ENCODE data around the gene SHROOM4.

Gene SHROOM4

GRCh38 chrX:50776248-50776647 is 37.7 kb downstream of the SHROOM4 start:
- DNase-seq, result no peak

DNA sequence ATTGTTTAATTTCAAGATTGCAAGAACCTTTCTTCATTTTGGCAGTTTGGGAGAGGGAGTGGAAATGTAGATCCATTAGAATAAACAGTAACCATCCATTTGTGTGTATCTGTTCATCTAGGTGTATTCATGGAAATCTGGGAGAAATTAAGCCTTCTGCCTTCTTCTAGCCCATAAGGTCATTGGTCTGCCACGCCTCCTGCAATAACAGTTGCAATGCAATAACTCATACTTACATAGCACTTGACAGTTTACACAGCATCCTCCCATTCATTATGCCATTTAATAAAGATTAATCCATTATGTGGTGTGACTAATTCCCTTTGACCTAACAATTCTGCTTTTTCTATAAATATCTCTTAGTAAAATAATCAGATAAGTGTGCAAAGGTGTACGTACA is 42.6 kb downstream of the SHROOM4 start:
- no peak for DNase-seq

GRCh38 chrX:50770702-50771101 is 43.3 kb downstream of the SHROOM4 start:
- DNase-seq, result no peak

DNA sequence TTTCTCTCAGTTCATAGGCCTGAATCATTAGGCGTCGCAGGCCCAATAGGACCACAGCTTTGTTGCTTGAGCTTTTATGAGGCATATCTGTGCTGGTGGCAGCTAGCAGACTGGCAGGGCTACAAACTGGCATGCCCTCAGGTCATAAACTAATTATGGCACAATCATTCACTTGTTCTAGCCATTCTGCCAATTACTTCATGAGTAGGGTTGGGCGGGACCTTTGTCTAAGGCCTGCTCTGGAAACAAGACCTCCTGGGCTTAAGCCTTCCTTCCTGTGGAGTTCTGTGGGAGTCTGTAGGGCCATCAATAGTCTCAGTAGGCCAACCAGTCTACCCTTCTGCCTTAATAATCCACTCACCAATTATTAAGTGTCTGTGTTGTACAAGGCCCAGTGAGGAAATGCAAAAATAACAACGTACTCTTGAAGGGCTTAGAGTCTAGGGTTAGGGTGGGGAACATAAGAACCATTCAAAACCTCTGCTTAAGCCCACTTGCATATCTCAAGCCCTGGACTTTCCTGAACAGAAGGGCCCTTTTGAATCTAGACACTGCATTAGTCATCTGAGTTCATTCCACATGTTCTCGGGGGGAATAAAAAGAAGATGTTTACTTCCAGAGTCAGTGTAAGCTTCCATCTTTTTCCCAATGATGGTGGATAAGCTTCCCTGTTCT is 44.5 kb downstream of the SHROOM4 start:
- no peak for DNase-seq

- no peak for DNase-seq
These were observed 45.2 kb downstream of the SHROOM4 start for GRCh38 chrX:50768801-50769200.

DNA sequence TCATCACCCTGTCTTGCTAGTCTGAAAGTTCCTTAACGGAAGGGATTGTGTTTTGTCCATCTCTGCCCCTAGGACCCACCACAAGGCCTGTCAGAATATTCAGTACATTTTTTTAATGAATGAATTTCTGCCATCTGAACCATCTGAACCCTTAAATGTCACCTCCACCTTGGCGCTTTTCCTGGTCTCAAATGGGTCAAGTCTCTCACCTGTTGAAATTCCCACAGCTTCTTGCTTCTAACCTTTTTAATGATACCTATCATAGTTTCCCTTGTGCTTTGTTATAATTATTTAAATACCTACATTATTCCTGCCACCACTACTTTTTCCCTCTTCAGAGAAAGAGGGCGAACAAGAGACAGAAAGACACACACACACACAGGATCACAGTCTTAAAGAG is 48.0 kb downstream of the SHROOM4 start:
- no peak for DNase-seq

DNA sequence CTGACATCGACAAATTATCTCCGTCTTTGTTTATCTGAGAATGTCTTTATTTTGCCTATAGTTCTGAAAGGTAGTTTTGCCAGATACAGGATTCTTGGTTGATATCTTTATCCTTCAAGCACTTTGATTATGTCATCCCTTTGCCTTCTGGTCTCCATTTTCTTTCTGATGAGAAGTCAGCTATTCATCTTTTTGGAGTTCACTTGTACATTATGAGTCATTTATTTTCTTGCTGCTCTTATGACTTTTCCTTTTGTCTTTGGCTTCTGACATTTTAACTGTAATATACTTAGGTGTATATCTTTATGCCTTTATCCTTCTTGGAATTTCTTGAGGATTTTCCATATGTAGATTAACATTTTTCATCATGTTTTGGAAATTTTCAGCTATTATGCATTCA is 51.4 kb downstream of the SHROOM4 start:
- DNase-seq, result no peak

- DNase-seq, result no peak
These were observed 57.7 kb downstream of the SHROOM4 start for GRCh38 chrX:50756276-50756675.

DNA sequence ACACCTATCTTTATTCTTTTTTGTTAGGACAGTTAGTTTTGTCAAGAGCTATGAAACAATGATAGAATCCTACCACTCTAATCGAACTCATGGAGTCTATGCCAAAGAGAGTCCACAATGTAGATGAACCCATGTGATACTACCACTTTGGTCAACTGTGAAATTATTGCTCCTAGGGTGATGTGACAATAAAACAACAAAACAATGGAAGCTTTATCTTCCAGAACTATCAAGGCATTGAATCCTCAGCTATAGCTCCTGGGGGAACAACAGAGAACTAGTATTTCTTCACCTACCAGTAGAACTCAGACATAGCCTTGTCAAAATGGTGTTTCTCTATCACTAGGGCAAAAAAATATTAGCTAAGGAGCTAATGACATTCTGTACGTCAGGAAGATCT is 62.9 kb downstream of the SHROOM4 start:
- no peak for DNase-seq

- no peak for DNase-seq
These were observed 66.5 kb downstream of the SHROOM4 start for GRCh38 chrX:50747471-50747900.

- DNase-seq, result no peak
These were observed 77.3 kb downstream of the SHROOM4 start for GRCh38 chrX:50736656-50737055.

DNA sequence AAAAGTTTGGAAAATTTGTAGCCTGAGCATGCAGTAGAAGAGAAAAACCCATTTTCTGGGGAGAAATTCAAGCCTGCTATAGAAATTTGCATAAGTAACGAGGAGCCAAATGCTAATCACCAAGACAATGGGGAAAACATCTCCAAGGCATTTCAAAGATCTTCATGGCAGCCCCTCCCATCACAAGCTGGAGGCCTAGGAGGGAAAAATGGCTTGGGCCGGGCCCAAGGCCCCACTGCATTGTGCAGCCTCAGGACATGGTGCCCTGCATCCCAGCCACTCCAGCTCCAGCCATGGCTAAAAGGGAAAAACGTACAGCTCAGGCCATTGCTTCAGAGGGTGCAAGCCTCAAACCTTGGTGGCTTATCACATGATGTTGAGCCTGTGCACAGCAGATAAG is 87.7 kb downstream of the SHROOM4 start:
- DNase-seq, result no peak

DNA sequence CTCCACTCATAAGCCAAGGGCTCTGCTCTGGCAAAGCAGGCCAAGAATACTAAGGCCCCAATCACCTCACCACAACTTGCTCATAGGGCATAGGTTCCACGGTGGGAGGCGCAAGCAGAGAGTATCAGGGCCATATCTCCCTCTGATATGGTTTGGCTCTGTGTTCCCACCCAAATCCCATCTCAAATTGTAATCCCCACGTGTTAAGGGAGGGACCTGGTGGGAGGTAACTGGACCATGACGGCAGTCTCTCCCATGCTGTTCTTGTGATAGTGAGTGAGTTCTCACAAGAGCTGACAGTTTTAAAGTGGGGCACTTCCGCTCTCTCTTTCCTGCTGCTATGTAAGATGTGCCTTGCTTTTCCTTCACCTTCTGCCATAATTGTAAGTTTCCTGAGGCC is 88.7 kb downstream of the SHROOM4 start:
- no peak for DNase-seq

GRCh38 chrX:50723006-50723405 is 91.0 kb downstream of the SHROOM4 start:
- DNase-seq, result no peak

DNA sequence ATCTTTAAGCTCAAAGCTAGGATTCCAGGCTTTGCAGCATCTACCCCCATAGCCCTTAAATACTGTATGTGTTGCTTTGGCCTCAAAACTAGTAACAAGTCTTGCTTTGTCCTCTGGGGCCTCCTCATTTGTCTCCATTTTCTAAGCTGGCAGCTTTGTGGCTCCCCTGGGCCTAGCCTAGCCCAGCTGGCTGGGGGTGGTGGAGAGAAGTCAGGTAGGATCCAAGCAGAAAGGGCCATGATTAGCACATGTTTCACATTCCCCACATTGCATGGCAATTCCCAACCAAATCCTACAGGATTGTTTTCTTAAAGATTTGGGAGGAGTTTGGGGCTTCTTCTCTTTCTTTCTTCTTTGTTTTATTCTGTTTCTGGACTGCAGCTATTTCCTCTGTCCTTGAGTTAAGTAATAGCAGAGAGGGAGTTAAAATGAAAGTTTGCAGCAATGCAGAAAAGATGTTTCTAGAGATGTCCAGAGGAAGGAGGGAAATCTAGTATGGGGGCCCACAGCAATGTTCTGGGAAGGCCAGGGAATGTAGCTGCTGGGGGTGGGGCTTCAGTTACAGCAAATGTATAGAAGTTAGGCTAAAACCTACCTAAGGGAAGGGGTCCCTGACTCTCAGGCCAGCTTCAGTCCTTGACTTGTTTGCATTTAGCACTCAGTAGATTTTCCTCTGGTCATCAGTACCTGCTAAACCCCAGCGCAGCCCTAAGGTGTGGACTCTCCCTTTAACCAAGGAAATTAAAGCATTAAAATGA is 92.1 kb downstream of the SHROOM4 start:
- DNase-seq, result no peak

GRCh38 chrX:50719614-50720013 is 94.4 kb downstream of the SHROOM4 start:
- no peak for DNase-seq

- no peak for DNase-seq
These were observed 95.2 kb downstream of the SHROOM4 start for GRCh38 chrX:50718776-50719175.

GRCh38 chrX:50716706-50717105 is 97.3 kb downstream of the SHROOM4 start:
- DNase-seq, result no peak

- no peak for DNase-seq
These were observed 101.2 kb downstream of the SHROOM4 start for GRCh38 chrX:50712777-50713176.

- no peak for DNase-seq
These were observed 102.1 kb downstream of the SHROOM4 start for GRCh38 chrX:50711907-50712306.

- no peak for DNase-seq
These were observed 105.9 kb downstream of the SHROOM4 start for GRCh38 chrX:50707955-50708699.

GRCh38 chrX:50707405-50707804 is 106.6 kb downstream of the SHROOM4 start:
- no peak for DNase-seq

DNA sequence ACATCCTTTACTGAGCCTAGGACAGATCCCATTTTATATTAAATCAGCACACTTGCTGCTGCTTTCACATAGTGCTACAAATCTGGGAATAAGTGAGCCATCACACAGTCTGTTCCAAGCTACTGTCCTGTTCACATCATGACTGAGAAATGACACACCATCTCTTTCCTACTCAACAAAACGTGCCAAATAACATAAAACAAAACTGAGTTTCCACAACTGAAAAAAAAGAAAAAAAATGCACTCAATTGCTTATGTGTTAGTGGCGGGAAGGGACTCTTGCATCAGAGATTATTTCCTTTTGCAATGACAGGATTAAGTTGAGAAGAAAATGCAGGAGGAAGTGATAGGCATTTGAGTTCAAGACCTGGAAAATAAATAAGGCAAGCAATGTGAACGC is 109.0 kb downstream of the SHROOM4 start:
- no peak for DNase-seq

DNA sequence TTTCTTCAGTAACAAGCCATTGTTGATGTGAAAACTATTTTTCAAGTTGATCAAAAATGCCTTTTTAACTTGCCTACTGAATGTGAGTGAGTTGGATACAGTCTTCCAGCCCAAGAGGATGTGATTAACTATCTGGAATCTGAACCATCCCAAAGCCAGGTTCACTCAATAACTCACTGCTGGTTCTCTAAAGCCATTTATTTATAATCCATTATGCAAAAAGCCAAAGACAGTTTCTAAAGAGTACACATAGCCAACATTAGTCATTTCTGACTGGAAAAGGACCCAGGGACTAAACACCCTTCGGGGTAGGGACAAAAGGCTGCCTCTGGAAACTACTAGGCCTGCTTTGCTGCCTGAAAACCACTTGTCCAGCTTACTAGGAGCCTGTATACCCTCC is 109.6 kb downstream of the SHROOM4 start:
- no peak for DNase-seq

Measured in activated gamma-delta T cell treated with Interleukin-2 at 50 U/mL for 16 hours (primary cell).